Activated CD8-positive, alpha-beta memory T cell treated with anti-CD3 and anti-CD28 coated beads, Interleukin-2, amount 50 U/mL, for 1 hour (primary cell): Measurements from ENCODE around the gene KRTAP10-9.
"Not testable (repeated sequence)": the region's sequence is repeated elsewhere in the genome, so short reads cannot be mapped to it uniquely, and the experiment has no call there.

Experiments used
- DNase-seq: peaks from one replicate; pipeline ENCODE4 v3.0.0-alpha.2; 2020; ENCODE audit errors: extremely low read depth

KRTAP10-9 gene, protein sequence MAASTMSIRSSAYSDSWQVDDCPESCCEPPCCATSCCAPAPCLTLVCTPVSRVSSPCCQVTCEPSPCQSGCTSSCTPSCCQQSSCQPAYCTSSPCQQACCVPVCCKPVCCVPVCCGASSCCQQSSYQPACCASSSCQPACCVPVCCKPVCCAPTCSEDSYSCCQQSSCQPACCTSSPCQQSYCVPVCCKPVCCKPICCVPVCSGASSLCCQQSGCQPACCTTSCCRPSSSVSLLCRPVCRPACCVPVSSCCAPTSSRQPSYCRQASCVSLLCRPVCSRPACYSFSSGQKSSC

DNA sequence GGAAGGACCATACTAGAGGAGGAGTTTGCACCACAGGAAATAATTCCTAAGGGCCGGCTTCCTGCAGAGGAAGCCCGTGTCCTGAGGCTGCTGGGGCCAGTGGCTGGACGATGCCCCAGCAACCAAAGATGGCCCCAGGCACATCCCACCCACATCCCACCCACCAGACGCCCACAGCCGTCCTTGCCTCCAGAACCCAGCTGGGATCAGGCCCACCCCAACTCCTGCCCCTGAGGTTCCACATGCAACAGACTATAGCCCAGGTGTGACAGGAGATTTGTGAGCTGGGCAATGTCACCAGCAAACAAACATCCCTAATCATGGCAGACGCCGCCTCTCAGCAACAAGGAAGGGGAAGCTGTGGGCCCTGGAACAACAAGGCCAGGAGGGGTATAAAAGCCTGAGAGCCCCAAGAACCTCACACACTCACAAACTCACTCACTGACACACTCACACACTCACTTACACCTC is at the start of gene KRTAP10-9:
TSS of gene KRTAP10-9 (plus strand) at position 421 of the 471 bp plus-strand sequence. CDS start 79 bp downstream, outside the sequence.
- no peak for DNase-seq

DNA sequence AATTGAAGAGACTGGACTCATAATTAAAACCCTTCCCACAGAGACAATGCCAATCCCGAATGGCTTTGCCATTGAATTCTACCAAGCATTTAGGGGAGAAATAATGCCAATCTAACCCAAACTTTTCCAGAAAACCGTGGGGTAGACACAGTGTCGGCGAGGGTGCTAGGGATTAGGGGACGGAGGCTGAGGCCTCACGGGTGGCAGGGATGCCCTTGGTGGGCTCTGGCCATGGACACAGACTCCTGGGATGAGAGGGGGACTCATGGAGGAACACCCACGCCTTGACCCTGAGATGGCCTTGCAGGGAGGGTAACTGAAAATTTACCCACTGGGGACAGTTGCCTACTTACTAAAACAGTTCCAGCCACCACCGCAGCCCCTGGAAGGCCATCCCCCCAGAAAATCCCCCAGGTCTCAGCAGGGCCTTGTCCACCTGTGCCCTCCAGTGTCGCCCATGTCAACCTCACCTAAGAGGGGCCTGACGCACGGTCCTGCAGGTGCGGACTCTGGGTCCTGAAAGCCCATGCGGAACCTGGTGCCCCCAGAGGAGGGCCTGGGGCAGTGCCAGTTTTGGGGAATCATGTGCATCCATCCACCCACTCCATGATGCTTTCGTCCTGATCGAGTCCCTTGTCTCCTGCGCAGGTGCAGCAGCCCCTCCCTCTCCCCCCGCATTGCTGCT is 48.4 kb upstream of the KRTAP10-9 start:
- no peak for DNase-seq

DNA sequence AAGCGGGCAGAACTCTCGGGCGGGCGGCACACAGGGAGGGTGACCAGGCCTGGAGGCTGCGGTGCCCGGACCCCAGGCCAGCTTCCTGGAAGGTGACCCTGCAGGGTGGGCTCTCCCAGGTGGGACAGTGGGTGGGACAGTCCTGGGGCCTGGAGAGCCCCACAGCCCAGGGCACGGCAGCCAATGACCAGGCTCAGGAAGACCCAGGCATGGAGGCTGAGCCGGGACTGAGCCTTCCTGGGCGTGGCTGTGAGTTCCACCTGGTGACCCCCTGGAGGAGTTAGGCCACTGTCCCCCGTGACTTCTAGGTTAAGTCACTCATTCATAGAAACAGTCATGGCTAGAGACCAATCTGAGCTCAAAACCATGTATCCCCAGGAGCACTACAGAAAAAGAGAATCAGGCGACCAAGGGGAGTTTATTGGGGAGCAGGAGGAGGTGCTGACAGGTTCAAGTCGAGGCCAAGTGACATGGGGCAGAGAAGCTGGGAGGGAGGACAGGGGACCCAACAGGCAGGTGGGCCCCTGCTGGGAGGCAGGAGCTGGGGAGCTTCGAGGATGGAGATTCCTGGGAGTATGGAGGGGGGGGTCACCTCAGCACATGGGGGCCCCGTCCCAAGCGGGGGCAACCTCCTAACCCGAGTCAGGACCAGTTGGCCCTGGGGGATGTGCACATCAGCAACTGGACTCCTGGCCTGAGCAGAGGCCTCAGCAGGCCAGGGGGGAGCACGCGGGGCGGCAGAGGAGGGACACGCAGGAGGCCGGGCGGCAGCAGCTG is 47.6 kb upstream of the KRTAP10-9 start:
- no peak for DNase-seq

DNA sequence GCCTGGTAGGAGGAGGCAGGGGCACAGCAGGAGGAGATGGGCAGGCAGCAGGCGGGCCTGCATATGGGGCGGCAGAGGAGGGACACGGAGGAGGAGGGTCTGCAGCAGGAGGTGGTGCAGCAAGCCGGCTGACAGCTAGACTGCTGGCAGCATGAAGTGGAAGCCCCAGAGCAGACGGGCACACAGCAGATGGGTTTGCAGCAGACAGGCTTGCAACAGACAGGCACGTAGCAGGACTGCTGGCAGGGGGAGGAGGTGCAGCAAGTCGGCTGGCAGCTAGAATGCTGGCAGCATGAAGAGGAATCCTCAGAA is 47.1 kb upstream of the KRTAP10-9 start:
- no peak for DNase-seq

DNA sequence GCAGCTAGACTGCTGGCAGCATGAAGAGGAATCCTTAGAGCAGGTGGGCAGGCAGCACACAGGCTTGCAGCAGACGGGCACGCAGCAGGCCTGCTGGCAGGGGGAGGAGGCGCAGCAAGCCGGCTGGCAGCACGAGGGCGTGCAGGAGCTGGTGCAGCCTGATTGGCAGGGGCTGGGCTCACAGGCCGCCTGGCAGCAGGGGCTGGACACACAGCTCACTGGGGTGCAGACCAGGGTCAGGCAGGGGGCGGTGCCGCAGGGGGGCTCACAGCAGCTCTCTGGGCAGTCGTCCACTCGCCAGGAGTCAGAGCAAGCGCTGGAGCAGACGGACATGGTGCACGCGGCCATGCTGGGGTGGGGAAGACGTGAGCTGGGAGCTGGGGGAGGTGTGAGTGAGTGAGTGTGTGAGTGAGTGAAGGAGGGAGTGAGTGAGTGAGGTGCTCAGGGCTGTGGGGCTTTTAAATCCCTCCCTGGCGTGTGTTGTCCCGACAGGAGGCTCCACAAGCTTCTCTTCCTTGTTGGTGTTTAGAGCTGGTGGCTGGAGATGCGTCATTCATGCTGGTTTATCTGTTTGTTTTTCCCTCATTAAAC is 46.6 kb upstream of the KRTAP10-9 start, which contains the start of gene KRTAP10-5:
TSS of gene KRTAP10-5 (minus strand) at position 374 of the 591 bp plus-strand sequence. CDS start at position 348, 26 bp downstream.
- DNase-seq = not testable (repeated sequence)

DNA sequence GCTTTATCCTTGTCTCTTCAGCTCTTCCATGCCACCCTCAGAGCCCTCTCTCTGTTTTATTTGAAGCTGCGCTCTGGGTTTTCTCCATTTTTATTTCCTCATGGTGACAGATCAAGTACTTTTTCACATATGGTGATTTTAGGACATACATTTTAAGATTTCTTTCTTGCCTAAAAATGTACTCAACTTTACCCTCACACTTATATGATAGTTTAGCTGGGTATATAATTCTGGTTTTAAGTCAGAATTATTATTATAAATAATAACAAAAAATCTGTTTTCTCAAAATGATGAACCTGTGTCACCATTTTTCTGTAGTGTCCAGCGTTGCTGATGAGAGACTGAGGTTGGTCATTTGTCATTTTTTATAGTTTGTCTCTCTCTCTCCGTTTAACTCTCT is 45.7 kb upstream of the KRTAP10-9 start:
- DNase-seq = no peak

DNA sequence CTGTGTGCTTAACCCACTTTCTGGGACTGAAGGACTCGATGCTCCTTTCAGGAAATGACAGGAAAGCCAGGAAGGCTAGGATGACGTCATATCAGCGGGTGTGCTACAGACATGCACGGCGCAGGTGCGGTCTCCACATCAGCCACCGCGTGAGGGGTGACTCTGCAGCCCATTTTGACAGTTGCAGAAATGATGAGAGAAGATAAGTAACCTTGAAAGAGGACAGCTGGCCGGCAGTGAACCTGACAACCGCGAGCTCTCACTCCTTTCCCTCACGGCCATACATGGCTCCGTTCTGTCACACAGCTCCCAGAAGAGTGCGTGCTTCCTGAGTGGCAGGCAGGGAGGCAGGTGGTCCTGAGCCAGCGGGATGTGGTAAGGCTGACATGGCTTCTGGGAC is 44.8 kb upstream of the KRTAP10-9 start:
- no peak for DNase-seq

DNA sequence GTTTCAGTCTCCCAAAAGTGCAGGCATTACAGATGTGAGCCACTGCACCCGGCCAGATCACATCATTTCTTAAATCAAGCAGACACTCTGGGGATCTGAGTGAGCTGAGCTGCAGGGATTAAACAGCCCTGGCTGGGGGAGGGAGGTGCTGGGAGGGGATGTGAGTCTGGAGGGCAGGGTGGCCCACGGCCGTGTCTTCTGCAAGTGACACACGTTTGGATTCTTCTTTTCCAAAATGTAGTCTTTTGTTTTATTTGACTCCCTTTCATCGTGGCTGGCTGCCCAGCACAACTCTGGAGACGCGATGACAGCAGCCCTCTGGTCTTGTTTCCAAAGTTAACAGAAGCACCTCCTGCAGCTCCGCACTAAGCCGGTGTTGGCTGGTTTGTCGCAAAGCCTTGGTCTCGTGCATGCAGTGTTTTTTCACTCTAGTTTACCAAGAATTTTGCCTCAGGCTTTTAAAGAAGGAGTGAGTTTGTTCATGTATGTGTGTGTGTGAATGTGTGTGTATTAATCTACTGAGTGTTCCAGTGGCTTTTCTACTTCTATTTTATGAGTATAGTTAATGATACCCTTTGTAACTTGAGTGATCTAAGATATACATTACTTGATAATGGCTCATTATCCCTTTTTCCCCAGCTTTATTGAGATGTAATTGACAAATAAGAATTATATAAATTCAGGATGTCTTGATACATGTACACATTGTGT is 43.6 kb upstream of the KRTAP10-9 start:
- DNase-seq = no peak

DNA sequence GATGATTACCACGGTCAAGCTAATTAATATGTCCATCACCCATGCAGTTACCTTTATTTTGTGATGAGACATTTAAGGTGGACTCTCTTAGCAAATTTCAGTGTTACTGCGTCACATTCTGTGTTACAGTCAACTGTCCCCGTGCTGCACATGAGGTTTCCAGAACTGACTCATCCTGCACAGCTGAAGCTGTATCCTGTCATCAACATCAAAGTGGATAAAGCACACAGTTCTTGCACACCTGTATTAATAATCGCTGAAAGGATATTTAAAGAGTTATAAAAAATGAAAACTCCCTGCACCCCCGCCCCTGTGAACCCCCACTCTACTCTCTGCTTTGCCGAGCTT is 43.1 kb upstream of the KRTAP10-9 start:
- no peak for DNase-seq

DNA sequence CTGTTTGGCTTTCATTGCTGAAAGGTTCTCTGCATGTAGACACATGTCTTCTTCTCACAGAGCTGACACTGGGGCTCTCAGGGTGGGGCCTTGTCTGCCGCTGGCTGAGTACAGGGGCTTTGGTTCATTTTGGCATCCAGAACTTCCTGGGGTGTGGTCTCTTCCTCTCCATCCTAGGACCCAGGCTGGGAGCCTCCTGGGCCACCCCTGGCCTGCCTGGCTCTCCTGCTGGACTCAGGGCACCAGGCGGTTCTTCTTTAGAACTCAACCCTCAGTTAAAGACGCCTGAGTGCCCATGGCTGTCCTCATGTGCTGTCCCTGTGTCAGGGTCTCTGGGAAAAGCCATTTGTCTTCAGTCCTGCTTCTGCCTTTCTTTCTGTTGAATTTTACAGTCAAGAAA is 41.0 kb upstream of the KRTAP10-9 start:
- no peak for DNase-seq

DNA sequence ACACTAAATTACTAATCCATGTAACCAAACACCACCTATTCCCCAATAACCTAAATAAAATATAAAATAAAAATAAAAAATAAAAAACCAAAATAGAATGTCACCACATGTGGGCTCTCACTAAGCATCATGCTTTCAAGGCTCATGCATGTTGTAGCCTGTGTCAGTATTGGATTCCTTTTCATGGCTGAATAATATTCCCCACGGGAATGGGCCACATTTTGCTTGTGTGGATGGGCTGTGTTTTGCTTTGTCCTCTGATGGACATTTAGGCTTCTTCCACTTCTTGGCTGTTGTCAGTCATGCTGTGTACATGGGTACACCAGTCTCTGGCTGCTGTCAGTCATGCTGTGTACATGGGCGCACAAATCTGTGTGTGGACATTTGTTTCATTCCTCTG is 37.8 kb upstream of the KRTAP10-9 start:
- DNase-seq = no peak

DNA sequence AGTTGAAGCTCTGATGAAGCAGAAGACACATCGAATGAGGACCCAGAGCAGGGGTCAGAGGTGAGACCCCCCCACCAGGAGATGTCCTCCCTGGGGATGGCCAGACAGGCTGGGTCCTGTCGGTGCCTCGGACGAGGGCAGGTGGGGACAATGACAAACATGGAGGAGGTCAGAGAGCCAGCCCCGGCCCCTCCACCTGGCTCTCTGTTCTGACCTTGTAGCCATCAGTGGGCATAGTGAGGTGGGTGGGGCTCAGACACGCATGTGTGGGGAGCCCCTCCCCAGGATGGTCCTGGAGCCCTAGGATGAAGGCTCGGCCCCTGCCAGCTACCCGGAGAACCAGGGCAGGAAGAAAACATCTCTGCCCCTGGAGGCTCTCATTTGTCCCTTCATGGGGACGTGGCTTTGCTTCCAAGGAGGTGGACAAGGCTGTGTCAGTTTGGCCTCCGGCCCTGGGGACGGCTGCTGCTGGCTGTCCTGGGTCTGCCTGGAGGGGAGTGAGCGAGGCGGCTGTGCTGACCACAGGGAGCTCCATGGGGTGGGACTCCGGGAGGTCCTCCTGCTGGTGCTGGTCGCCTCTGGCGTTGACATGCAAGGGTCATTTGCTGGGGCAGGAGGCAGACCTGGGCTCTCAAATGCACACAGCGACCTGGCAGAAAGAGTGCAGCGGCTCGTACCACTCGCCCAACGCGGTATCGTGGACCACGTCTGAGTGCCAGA is 37.1 kb upstream of the KRTAP10-9 start:
- DNase-seq = no peak

DNA sequence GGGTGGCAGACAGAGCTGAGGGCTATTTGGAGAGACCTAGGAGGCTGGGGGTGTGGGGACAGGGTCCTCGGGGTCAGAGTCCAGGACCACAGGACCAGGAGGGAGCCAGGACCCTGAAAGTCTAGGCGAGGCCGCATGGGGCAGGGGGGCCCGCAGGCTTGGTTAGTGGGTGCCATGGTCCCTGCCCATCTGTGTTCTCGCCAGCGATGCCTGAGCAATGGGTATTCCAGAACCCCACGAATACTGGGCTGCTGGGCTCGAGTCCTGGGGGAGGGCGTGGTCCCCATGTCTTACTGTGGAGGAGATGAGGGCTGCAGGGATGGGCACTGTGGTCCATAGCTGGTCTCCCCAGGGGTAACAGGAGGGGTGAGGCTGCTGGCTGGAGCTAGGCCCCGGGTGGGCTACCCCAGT is 36.6 kb upstream of the KRTAP10-9 start:
- DNase-seq = no peak

DNA sequence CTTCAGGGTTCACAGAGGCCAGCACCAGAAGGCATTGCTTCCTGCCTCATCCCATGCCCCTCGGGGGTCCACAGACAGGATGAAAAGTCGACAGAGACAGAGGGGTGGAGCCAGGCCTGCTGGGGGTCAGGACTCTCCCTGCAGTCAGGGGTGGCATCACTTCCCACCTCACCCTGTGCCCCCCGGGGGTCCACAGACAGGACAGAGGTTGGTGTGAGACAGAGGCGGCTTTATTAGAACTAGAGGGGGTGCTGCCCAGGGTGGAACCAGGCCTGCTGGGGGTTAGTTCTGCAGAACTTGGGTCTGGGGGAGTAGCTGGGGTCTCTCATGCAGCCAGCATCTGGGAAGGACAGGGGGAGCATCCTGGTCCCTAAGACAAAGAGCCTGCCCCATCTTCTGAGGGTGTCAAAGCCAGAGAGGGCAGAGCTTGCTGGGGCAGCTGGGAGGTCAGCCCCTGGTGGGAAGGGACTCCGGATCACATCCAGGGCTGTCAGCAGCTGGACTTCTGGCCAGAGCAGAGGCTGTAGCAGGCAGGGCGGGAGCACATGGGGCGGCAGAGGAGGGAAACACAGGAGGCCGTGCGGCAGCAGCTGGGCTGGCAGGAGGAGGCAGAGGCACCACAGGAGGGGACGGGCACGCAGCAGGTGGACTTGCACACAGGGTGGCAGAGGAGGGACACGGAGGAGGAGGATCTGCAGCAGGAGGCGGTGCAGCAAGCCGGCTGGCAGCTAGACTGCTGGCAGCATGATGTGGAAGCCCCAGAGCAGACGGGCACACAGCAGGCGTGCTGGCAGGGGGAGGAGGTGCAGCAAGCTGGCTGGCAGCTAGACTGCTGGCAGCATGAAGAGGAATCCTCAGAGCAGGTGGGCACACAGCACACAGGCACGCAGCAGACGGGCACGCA is 35.7 kb upstream of the KRTAP10-9 start:
- not testable (repeated sequence) for DNase-seq

DNA sequence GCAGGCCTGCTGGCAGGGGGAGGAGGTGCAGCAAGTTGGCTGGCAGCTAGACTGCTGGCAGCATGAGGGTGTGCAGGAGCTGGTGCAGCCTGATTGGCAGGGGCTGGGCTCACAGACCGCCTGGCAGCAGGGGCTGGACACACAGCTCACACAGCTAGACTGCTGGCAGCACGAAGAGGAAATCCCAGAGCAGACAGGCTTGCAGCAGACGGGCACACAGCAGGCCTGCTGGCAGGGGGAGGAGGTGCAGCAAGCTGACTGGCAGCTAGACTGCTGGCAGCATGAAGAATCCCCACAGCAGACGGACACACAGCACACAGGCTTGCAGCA is 35.1 kb upstream of the KRTAP10-9 start:
- not testable (repeated sequence) for DNase-seq

DNA sequence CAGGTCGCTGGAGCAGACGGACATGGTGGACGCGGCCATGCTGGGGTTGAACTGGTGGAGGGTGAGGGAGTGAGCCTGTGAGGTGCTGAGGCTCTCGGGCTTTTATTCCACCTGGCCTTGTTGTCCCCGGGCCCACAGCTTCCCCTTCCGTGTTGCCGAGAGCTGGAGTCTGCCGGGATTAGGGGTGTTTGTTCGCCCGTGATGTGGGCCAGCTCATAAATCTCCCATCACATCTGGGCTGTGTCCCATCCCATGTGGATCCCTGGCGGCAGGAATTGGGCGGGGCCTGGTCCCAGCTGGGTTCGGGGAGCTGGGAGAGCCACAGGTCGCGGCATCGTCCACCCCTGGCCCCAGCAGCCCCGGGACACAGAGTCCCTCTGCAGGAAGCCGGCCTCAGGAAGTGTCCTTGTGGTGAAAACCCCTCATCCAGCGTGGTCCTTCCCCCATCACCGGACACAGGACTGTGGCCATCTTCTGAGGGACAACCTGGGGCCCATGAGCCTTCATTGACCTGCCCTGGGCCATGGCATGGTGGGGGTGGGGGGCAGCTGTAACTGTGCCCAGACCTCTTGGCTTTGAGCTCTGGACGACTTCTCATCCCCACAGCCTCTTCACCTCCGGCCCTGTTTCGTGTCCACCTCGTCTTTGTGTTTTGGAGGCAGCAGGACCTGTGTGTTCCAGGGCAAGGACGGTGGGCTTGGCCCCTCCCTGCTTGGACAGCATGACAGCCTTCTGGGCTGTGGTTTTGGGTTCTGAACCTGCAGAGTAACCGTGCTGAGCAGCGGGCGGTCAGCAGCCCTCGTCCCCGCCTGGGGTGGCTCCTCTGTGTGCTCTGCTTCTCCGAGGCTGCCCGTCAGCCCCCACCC is 34.2 kb upstream of the KRTAP10-9 start, which contains the start of gene KRTAP10-6:
TSS of gene KRTAP10-6 (minus strand) at position 60 of the 866 bp plus-strand sequence. CDS start at position 39, 21 bp downstream.
- no peak for DNase-seq

DNA sequence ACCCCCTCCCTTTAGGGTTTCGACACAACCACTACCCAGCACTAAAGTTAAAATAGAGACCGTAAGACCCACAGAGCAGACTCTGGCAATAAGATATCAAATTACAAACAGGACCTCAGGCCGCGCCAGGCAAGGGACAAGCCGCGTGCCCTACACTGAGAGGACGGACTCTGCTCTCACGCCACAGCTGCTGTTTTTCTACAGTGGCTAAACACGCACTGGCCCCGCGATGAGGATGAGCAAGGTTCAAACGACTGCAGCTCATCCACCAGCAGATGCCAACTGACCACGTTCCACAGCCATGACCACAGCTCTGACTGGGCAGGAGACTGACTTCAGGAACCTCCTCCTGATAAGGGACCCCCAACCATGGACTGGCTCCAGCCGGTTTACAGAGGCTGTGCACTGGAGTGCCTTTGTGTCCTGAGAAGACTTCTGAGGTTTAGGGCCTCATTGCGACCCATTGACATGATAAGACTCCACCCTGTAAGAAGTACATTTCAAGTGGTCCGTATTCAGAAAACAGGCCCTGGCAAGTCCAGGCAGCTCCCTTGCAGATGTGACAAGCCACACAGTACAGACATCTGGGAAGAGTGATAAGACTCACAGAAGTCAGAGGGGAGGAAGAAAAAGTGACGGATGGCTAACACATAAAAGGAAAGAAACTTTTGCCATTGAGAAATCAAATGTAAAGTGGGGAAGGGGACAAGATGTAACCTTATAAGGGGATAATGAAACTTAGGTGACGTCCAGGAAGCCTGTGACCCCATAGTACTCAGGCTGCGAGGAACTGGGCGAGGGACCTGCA is 33.1 kb upstream of the KRTAP10-9 start:
- DNase-seq = no peak

DNA sequence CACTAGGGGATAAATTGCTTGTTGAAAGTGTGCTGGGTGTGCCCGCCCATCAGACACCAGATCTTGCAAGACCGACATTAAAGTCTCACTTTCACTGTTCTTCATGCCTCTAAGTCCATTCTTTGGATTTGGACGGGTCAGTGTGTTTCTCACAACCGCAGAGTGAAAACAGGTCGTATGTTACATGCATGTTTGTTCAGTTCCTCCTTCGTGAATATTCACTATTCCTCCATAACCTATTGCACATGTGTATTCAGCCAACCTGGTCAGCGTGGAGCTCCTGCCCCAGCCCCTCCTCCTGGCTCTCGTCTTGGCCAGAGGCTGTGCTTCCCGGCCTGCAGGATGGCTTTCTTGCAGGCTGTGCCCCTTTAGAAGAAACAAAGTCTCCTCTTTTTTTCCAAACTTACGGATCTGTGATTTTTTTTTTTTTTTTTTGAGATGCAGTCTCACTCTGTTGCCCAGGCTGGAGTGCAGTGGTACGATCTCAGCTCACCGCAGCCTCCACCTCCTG is 32.4 kb upstream of the KRTAP10-9 start:
- no peak for DNase-seq
